ENCODE results near the gene N4BP3.

DNA sequence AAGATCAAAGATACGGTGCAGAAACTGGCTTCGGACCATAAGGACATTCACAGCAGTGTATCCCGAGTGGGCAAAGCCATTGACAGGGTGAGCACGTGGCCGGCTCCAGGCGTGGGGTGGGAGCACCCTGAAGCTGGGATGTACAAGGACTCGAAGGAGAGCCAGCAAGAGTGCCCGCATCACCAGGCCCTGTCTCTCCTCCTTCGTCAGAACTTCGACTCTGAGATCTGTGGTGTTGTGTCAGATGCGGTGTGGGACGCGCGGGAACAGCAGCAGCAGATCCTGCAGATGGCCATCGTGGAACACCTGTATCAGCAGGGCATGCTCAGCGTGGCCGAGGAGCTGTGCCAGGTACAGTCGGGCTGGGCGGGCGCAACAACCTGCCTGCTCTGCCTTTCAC, 29.3 kb downstream of the N4BP3 start:
- TF ChIP-seq, protein P1, sequence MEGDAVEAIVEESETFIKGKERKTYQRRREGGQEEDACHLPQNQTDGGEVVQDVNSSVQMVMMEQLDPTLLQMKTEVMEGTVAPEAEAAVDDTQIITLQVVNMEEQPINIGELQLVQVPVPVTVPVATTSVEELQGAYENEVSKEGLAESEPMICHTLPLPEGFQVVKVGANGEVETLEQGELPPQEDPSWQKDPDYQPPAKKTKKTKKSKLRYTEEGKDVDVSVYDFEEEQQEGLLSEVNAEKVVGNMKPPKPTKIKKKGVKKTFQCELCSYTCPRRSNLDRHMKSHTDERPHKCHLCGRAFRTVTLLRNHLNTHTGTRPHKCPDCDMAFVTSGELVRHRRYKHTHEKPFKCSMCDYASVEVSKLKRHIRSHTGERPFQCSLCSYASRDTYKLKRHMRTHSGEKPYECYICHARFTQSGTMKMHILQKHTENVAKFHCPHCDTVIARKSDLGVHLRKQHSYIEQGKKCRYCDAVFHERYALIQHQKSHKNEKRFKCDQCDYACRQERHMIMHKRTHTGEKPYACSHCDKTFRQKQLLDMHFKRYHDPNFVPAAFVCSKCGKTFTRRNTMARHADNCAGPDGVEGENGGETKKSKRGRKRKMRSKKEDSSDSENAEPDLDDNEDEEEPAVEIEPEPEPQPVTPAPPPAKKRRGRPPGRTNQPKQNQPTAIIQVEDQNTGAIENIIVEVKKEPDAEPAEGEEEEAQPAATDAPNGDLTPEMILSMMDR (IDR thresholded peaks at IDR 0.05): no peak
- no peak for TF ChIP-seq POLR2A (IDR thresholded peaks at IDR 0.05)
